Omental fat pad (tissue), 4 donors: ENCODE measurements around the gene DPYD. TPM values are rescaled to one million over a fixed set of nuclear protein-coding genes. Genes with fewer than 3 reads are reported as not detected.

Source experiments
- ATAC-seq: fragments of 150-250 bp; one replicate; pipeline ENCODE4 v1.9.1; 2016; ENCODE audit warnings: mild to moderate bottlenecking, moderate library complexity; ENCODE audit not compliant: low FRiP score
- DNase-seq: peaks from one replicate; pipeline ENCODE4 v3.0.0-alpha.2; 2019; ENCODE audit warnings: low spot score
- total RNA-seq, 4 donors: library from RNA; depleted of rRNA; stranded (reverse); fragments of >200 nt; gene quantifications; one replicate each; pipeline ENCODE4 v1.1.0, GENCODE V29; 2016
- TF ChIP-seq, protein P1 (sequence below), 3 donors: fragments of 450-650 bp; IDR thresholded peaks; one replicate each; pipeline ENCODE4 v1.5.1; 2016 to 2017; ENCODE audit warnings: antibody characterized with exemption in 3 of 3, mild to moderate bottlenecking in 3 of 3, moderate library complexity in 2 of 3

The DPYD gene
- total RNA-seq, 4 donors from 2014 or later = 52.5 to 86.4 (median 60.3) TPM

DNA sequence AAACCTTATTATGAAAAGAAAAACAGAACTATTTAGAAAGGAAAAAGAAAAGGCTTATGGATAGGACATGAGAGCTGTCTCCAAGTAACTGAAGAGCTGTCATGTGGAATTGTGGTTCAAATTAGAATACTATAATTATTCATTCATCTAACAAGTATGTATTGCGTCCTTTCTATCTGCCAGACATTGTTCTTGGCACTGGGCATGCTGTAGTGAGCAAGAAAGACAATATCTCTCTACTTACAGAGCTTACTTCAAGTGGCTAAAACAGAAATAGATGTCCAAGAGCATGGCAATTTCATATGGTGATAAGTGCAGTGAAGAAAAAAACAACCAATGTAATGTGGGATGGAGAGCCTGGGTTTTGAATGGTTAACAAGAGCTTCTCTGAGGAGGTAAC is 413.0 kb downstream of the DPYD start:
- TF ChIP-seq, protein P1, sequence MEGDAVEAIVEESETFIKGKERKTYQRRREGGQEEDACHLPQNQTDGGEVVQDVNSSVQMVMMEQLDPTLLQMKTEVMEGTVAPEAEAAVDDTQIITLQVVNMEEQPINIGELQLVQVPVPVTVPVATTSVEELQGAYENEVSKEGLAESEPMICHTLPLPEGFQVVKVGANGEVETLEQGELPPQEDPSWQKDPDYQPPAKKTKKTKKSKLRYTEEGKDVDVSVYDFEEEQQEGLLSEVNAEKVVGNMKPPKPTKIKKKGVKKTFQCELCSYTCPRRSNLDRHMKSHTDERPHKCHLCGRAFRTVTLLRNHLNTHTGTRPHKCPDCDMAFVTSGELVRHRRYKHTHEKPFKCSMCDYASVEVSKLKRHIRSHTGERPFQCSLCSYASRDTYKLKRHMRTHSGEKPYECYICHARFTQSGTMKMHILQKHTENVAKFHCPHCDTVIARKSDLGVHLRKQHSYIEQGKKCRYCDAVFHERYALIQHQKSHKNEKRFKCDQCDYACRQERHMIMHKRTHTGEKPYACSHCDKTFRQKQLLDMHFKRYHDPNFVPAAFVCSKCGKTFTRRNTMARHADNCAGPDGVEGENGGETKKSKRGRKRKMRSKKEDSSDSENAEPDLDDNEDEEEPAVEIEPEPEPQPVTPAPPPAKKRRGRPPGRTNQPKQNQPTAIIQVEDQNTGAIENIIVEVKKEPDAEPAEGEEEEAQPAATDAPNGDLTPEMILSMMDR (IDR thresholded peaks at IDR 0.05) = no peak
- ATAC-seq (no peak), DNase-seq (no peak)

DNA sequence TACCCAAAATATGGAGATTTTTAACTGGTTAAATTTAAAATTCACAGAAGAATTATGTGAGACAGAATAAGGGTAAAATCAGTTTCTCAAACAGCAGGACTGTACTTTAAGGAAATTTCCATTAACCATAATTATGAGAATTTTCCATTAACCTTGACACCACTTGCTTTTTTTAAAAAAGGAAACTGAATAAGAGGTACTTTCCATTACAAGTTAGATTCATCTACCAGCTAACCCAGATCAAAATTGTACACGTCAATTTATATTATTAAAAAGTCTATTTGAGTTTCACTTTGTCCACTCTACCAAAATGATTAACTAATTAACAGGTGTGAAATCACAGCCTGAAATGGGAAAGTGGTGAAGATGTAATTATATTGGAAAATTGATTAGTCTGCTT is 414.5 kb downstream of the DPYD start:
- DNase-seq = no peak
- no peak for ATAC-seq
- TF ChIP-seq, protein P1 (IDR thresholded peaks at IDR 0.05) = no peak

DNA sequence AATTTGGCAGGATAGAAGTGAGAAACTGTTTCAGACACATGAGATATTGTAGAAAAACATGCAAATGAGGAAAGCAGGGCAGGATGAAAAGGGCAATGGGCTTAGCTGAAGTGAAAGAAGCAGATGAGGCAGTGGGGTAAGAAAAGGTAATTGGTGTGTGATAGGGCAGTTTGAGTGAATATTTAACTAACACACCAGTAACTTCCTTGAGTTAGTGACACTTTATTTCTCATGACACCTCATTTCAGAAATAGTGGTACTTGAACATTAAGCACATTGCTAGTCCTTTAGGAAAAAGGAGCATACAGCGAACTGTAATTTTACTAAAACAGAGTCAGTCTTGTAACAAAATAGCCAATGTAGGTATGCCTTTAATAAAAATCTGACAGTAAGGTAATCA is 415.0 kb downstream of the DPYD start:
- TF ChIP-seq, protein P1 (IDR thresholded peaks at IDR 0.05) = no peak
- ATAC-seq (no peak), DNase-seq (no peak)

DNA sequence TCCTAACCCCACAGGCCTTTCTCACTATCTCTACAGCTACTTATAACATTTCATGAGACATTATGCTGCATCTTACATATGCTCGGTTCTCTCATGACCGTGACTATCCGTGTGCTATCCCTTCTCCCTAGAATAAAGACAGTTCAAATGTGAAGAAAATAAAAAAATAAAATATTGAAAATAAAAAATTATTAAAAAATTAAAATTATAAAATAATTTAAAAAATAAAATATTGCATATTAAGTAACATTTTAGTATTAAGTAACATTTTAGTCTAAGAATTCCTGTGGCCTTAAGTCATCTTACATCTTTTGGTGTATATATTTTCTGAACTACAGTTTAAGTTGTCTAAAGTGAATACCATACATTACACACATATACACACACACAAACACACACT is 415.5 kb downstream of the DPYD start:
- DNase-seq (no peak), ATAC-seq (no peak)
- TF ChIP-seq, protein P1 (IDR thresholded peaks at IDR 0.05) = no peak

DNA sequence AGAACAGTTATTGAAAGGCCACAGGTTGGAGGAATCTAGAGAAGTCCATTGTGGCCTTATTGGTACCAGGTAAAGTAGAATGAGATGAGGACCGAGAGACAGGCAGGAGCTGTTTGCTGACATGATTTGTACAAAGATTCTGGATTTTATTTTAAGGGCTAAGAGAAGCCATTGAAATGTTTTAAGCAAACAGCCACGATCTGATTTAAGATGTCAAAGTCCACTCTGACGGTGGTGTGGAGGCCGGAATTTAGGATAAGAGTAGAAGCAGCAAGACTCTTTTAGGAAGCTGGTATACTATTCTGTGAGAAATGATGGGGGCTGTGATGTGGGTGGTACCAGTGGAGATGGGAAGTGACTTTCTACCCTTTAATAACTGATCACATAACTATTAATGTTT is 418.5 kb downstream of the DPYD start:
- ATAC-seq (no peak), DNase-seq (no peak)
- TF ChIP-seq, protein P1 (IDR thresholded peaks at IDR 0.05) = no peak

DNA sequence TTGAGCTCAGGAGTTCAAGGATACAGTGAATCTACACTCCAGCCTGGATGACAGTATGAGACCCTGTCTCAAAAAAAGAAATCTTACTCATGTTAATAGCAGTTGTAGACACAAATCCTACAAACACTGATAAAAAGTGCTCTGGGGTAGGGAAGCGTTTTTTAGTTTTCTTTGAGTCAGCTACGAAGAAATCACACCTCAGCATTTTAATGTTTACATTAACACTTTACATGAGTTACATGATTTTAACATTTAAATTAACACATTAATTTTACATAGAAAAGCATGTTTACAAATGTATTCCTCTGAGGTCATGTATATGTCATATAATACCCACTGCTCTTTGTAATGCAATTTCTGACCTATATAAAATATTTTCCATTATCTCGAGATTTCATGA is 419.2 kb downstream of the DPYD start:
- ATAC-seq (no peak), DNase-seq (no peak)
- TF ChIP-seq, protein P1 (IDR thresholded peaks at IDR 0.05) = no peak

DNA sequence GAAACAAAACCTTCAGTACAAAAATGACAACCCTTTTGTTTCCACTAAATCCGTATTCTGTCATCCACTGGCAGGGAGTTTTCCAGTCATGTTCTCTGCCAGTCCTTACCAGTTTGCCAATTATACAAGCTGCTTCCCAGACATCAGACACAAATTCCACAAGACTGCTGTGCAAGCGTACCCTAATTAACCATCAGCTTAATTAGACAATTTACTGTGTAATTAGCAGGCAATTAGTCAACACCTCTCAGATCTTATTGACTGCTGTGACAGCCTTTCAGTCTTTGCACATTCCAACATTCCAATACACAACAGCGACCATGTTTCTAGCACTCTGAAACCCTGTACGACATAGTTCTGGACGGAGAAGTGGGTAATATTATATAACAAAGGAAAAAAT is 420.1 kb downstream of the DPYD start:
- DNase-seq (no peak), ATAC-seq (no peak)
- TF ChIP-seq, protein P1 (IDR thresholded peaks at IDR 0.05) = no peak
